ENCODE measurements around the gene ARF1. TPM values are rescaled to one million over a fixed set of nuclear protein-coding genes. Genes with fewer than 3 reads are reported as not detected.

The ARF1 gene
- total RNA-seq, 2 donors from 2014 or later: 366 to 375 TPM

- Histone ChIP-seq H3K4me1 (ENCODE audit: control insufficient read depth in 1 of 2, low read depth in 2 of 2) (peaks cover 3 to 11% of the 10 kb centered on the region in 2 donors), H3K27ac (peak overlapping the region; percentile 2 to 46), H3K36me3 (no peaks in the 10 kb centered on the region), H3K27me3 (replicated peaks; ENCODE audit: insufficient read depth) (no peaks in the 10 kb centered on the region), H3K4me3 (no peak overlapping the region), H3K9me3 (no peaks in the 10 kb centered on the region)
- DNase-seq (ENCODE audit: low spot score) (no peak), ATAC-seq (ENCODE audit: insufficient number of reproducible peaks, low FRiP score, low read depth) (no peak)
- TF ChIP-seq CTCF (IDR thresholded peaks at IDR 0.05): no peak
Measured at GRCh38 chr1:228120351-228120750, 37.8 kb downstream of the ARF1 start.

- Histone ChIP-seq H3K36me3 (no peaks in the 10 kb centered on the region), H3K4me1 (ENCODE audit: control insufficient read depth in 1 of 2, low read depth in 2 of 2) (peaks cover 3 to 11% of the 10 kb centered on the region in 2 donors), H3K4me3 (no peak overlapping the region), H3K9me3 (no peaks in the 10 kb centered on the region), H3K27ac (peak overlapping the region in 1 of 2 donors; percentile 46), H3K27me3 (replicated peaks; ENCODE audit: insufficient read depth) (no peaks in the 10 kb centered on the region)
- TF ChIP-seq CTCF (IDR thresholded peaks at IDR 0.05): no peak
- ATAC-seq (ENCODE audit: insufficient number of reproducible peaks, low FRiP score, low read depth) (no peak), DNase-seq (ENCODE audit: low spot score) (no peak)
Measured at GRCh38 chr1:228120857-228121489, 38.5 kb downstream of the ARF1 start.

- no peak for DNase-seq (ENCODE audit: low spot score)
- Histone ChIP-seq H3K9me3 (no peaks in the 10 kb centered on the region), H3K27ac (no peak overlapping the region), H3K36me3 (no peaks in the 10 kb centered on the region), H3K4me3 (no peak overlapping the region), H3K27me3 (replicated peaks; ENCODE audit: insufficient read depth) (no peaks in the 10 kb centered on the region), H3K4me1 (ENCODE audit: control insufficient read depth in 1 of 2, low read depth in 2 of 2) (peaks cover 3 to 11% of the 10 kb centered on the region in 2 donors)
- no peak for TF ChIP-seq CTCF (IDR thresholded peaks at IDR 0.05)
- ATAC-seq (ENCODE audit: insufficient number of reproducible peaks, low FRiP score, low read depth): no peak
Measured at GRCh38 chr1:228122921-228123441, 40.5 kb downstream of the ARF1 start.

- Histone ChIP-seq H3K27me3 (replicated peaks; ENCODE audit: insufficient read depth) (no peaks in the 10 kb centered on the region), H3K4me1 (ENCODE audit: control insufficient read depth in 1 of 2, low read depth in 2 of 2) (peaks cover 3 to 11% of the 10 kb centered on the region in 2 donors), H3K36me3 (no peaks in the 10 kb centered on the region), H3K4me3 (no peak overlapping the region), H3K27ac (no peak overlapping the region), H3K9me3 (no peaks in the 10 kb centered on the region)
- no peak for ATAC-seq (ENCODE audit: insufficient number of reproducible peaks, low FRiP score, low read depth)
- DNase-seq (ENCODE audit: low spot score): no peak
- no peak for TF ChIP-seq CTCF (IDR thresholded peaks at IDR 0.05)
Measured at GRCh38 chr1:228123505-228123904, 41.0 kb downstream of the ARF1 start.

- no peak overlapping the region for H3K4me3 ChIP-seq
- H3K4me1 ChIP-seq (ENCODE audit: control insufficient read depth in 1 of 2, low read depth in 2 of 2): peaks cover 0 to 9% of the 10 kb centered on the region in 2 donors
- TF ChIP-seq CTCF (IDR thresholded peaks at IDR 0.05): no peak
- ATAC-seq (ENCODE audit: insufficient number of reproducible peaks, low FRiP score, low read depth): no peak
- no peak for DNase-seq (ENCODE audit: low spot score)
- no peaks in the 10 kb centered on the region for H3K36me3 ChIP-seq
- H3K27me3 ChIP-seq (replicated peaks; ENCODE audit: insufficient read depth): no peaks in the 10 kb centered on the region
- no peak overlapping the region for H3K27ac ChIP-seq
- H3K9me3 ChIP-seq: no peaks in the 10 kb centered on the region
Measured at GRCh38 chr1:228125185-228125584, 42.7 kb downstream of the ARF1 start.
